ENCODE data around the gene NAT16. TPM values are rescaled to one million over a fixed set of nuclear protein-coding genes. Genes with fewer than 3 reads are reported as not detected.

NAT16 gene
- total and polyA plus RNA-seq, 2 of the 13 experiments (the other 11 are each of a cell fraction or from before 2014, with no cell fraction given) = 0.04 TPM; not detected in 1

DNA sequence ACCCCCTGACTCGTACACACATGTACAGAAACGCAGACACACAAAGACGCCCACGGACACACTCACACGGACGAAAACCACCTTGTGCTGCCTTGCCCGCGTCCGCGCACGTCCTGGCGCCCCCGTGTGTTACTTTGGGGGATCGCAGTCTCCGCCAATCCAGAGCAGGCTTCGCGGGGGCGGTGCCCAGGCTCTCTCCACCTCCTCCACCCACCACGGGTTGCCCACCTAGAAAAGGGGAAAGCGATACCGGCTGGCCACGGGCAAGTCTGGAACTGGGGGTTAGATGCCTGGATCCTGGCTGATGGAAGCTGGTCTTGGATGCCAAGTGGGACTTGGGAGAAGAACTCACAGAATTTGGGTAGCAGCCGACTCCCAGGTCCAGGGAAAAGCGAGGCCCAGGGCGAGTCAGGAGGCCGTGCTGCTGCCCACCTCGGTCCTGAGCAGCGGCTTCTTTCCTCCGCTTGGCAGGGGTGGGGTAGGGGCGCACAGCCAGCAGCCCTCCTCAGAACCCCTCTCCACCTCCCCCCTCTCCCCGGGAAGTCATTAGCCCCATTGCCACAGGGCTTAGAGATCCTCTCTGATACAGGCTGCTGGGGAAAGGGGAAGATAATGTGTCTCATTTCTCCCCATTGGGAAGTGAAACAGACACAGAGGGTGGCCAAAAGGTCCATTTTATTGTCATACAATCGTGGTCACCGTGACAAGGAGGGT lies 10.1 kb downstream of the NAT16 start (continued):
- TF ChIP-seq, protein P1, sequence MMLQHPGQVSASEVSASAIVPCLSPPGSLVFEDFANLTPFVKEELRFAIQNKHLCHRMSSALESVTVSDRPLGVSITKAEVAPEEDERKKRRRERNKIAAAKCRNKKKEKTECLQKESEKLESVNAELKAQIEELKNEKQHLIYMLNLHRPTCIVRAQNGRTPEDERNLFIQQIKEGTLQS (CRISPR knock-in tag; IDR thresholded peaks at IDR 0.05) = no peak
- TF ChIP-seq FOXC1 (CRISPR knock-in tag; IDR thresholded peaks at IDR 0.05; ENCODE audit: borderline replicate concordance) (no peak), MYC (CRISPR knock-in tag; IDR thresholded peaks at IDR 0.05; ENCODE audit: borderline replicate concordance) (peak; percentile 17; the same call in 1 of the 2 replicates), ZNF737 (CRISPR knock-in tag; IDR thresholded peaks at IDR 0.05; ENCODE audit: borderline replicate concordance) (no peak), HNRNPL (IDR thresholded peaks at IDR 0.05; ENCODE audit: low read depth, low read length) (0 out of 2 replicates have a peak, but pooled peaks have one; percentile 46), ZNF768 (CRISPR knock-in tag; IDR thresholded peaks at IDR 0.05) (peak; percentile 42; the same call in 1 of the 2 replicates), ZNF790 (CRISPR knock-in tag; IDR thresholded peaks at IDR 0.05; ENCODE audit: borderline replicate concordance) (no peak), SALL1 (CRISPR knock-in tag; IDR thresholded peaks at IDR 0.05) (peak; percentile 48), FOXP4 (CRISPR knock-in tag; IDR thresholded peaks at IDR 0.05) (0 out of 2 replicates have a peak, but pooled peaks have one; percentile 18), ATF7 (IDR thresholded peaks at IDR 0.05) (no peak), ATF7 (CRISPR knock-in tag; IDR thresholded peaks at IDR 0.05) (no peak), ATF7-NPFF (CRISPR knock-in tag; IDR thresholded peaks at IDR 0.05; ENCODE audit: low read depth) (peak; percentile 56; the same call in 1 of the 2 replicates), GABPB1 (CRISPR knock-in tag; IDR thresholded peaks at IDR 0.05) (0 out of 2 replicates have a peak, but pooled peaks have one; percentile 14), FOXA3 (CRISPR knock-in tag; IDR thresholded peaks at IDR 0.05) (0 out of 2 replicates have a peak, but pooled peaks have one; percentile 12), BRCA1 (CRISPR knock-in tag; IDR thresholded peaks at IDR 0.05) (no peak)
- TF ChIP-seq, protein P2, sequence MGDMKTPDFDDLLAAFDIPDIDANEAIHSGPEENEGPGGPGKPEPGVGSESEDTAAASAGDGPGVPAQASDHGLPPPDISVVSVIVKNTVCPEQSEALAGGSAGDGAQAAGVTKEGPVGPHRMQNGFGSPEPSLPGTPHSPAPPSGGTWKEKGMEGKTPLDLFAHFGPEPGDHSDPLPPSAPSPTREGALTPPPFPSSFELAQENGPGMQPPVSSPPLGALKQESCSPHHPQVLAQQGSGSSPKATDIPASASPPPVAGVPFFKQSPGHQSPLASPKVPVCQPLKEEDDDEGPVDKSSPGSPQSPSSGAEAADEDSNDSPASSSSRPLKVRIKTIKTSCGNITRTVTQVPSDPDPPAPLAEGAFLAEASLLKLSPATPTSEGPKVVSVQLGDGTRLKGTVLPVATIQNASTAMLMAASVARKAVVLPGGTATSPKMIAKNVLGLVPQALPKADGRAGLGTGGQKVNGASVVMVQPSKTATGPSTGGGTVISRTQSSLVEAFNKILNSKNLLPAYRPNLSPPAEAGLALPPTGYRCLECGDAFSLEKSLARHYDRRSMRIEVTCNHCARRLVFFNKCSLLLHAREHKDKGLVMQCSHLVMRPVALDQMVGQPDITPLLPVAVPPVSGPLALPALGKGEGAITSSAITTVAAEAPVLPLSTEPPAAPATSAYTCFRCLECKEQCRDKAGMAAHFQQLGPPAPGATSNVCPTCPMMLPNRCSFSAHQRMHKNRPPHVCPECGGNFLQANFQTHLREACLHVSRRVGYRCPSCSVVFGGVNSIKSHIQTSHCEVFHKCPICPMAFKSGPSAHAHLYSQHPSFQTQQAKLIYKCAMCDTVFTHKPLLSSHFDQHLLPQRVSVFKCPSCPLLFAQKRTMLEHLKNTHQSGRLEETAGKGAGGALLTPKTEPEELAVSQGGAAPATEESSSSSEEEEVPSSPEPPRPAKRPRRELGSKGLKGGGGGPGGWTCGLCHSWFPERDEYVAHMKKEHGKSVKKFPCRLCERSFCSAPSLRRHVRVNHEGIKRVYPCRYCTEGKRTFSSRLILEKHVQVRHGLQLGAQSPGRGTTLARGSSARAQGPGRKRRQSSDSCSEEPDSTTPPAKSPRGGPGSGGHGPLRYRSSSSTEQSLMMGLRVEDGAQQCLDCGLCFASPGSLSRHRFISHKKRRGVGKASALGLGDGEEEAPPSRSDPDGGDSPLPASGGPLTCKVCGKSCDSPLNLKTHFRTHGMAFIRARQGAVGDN (CRISPR knock-in tag; IDR thresholded peaks at IDR 0.05) = peak; percentile 46
- TF ChIP-seq, protein P3, sequence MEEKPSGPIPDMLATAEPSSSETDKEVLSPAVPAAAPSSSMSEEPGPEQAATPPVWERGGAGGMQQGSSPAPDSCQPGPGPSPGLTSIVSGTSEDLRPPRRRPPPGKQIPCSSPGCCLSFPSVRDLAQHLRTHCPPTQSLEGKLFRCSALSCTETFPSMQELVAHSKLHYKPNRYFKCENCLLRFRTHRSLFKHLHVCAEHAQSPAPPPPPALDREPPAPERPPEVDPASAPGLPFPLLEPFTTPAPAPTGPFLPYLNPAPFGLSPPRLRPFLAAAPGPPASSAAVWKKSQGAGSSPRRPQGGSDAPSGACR (CRISPR knock-in tag; IDR thresholded peaks at IDR 0.05) = no peak
- TF ChIP-seq, protein P4, sequence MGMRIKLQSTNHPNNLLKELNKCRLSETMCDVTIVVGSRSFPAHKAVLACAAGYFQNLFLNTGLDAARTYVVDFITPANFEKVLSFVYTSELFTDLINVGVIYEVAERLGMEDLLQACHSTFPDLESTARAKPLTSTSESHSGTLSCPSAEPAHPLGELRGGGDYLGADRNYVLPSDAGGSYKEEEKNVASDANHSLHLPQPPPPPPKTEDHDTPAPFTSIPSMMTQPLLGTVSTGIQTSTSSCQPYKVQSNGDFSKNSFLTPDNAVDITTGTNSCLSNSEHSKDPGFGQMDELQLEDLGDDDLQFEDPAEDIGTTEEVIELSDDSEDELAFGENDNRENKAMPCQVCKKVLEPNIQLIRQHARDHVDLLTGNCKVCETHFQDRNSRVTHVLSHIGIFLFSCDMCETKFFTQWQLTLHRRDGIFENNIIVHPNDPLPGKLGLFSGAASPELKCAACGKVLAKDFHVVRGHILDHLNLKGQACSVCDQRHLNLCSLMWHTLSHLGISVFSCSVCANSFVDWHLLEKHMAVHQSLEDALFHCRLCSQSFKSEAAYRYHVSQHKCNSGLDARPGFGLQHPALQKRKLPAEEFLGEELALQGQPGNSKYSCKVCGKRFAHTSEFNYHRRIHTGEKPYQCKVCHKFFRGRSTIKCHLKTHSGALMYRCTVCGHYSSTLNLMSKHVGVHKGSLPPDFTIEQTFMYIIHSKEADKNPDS (CRISPR knock-in tag; IDR thresholded peaks at IDR 0.05) = no peak
